Cardiac muscle cell (in vitro differentiated cells and primary cell): ENCODE measurements around the gene VGLL2. TPM values are rescaled to one million over a fixed set of nuclear protein-coding genes. Genes with fewer than 3 reads are reported as not detected.

Source experiments
- DNase-seq, 2 donors: peaks; one replicate each; pipeline versions ENCODE4 v3.0.0 to v3.0.0-alpha.2; 2010 to 2017; ENCODE audit warnings: low read depth in 1 of 2, low spot score in 1 of 2
- H3K27ac ChIP-seq: fragments of 200-600 bp; sonication (generic); 2 replicates; pipeline ENCODE4 v1.5.1; 2016
- H3K27me3 ChIP-seq: fragments of 200-600 bp; sonication (generic); 2 replicates; pipeline ENCODE4 v1.6.0; 2016; ENCODE audit warnings: control low read depth
- H3K36me3 ChIP-seq: fragments of 200-600 bp; sonication (generic); 2 replicates; pipeline ENCODE4 v1.5.1; 2016; ENCODE audit warnings: control low read depth
- H3K4me1 ChIP-seq: fragments of 200-600 bp; sonication (generic); 2 replicates; pipeline ENCODE4 v1.8.1; 2017; ENCODE audit warnings: low read depth, mild to moderate bottlenecking, mixed run types
- H3K4me3 ChIP-seq: fragments of 200-600 bp; sonication (generic); 2 replicates; pipeline ENCODE4 v1.5.1; 2016; ENCODE audit warnings: mild to moderate bottlenecking
- H3K9me3 ChIP-seq: fragments of 200-600 bp; sonication (generic); 2 replicates; pipeline ENCODE4 v1.5.1; 2017; ENCODE audit warnings: low read depth, mild to moderate bottlenecking, control low read depth
- polyA plus RNA-seq: library from polyadenylated mRNA; unstranded; fragments of >200 nt; fragmentation: Nextera tagmentation; extraction: Ambion mirVana; gene quantifications from 2 replicates; pipeline ENCODE4 v1.2.1, GENCODE V29; 2016
- total RNA-seq: library from RNA; depleted of rRNA; stranded (reverse); fragments of >200 nt; gene quantifications from 2 replicates; pipeline ENCODE4 v1.2.3, GENCODE V29; 2016
- TF ChIP-seq, protein P1 (sequence below): IDR thresholded peaks from 2 replicates; pipeline ENCODE4 v1.5.1; 2012; ENCODE audit warnings: low read depth, mild to moderate bottlenecking, low read length

Gene VGLL2
- total and polyA plus RNA-seq, 2 experiments from 2014 or later = not detected

GRCh38 chr6:117270055-117270842 is 4.9 kb downstream of the VGLL2 start:
- no peaks in the 10 kb centered on the region for H3K36me3 ChIP-seq
- peak overlapping the region; percentile 33 for H3K4me3 ChIP-seq
- H3K27ac ChIP-seq = no peak overlapping the region
- no peaks in the 10 kb centered on the region for H3K9me3 ChIP-seq
- TF ChIP-seq, protein P1, sequence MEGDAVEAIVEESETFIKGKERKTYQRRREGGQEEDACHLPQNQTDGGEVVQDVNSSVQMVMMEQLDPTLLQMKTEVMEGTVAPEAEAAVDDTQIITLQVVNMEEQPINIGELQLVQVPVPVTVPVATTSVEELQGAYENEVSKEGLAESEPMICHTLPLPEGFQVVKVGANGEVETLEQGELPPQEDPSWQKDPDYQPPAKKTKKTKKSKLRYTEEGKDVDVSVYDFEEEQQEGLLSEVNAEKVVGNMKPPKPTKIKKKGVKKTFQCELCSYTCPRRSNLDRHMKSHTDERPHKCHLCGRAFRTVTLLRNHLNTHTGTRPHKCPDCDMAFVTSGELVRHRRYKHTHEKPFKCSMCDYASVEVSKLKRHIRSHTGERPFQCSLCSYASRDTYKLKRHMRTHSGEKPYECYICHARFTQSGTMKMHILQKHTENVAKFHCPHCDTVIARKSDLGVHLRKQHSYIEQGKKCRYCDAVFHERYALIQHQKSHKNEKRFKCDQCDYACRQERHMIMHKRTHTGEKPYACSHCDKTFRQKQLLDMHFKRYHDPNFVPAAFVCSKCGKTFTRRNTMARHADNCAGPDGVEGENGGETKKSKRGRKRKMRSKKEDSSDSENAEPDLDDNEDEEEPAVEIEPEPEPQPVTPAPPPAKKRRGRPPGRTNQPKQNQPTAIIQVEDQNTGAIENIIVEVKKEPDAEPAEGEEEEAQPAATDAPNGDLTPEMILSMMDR = no peak
- peak; percentile 10 to 58 for DNase-seq
- peaks cover 2% of the 10 kb centered on the region for H3K4me1 ChIP-seq
- peaks cover 100% of the 10 kb centered on the region for H3K27me3 ChIP-seq

GRCh38 chr6:117270843-117271507 is 5.6 kb downstream of the VGLL2 start:
- DNase-seq = peak in 1 of 2 donors; percentile 26
- Histone ChIP-seq H3K27me3 (peaks cover 100% of the 10 kb centered on the region), H3K36me3 (no peaks in the 10 kb centered on the region), H3K9me3 (no peaks in the 10 kb centered on the region), H3K27ac (no peak overlapping the region), H3K4me1 (peaks cover 2% of the 10 kb centered on the region), H3K4me3 (peak overlapping the region; percentile 33)
- TF ChIP-seq, protein P1 = no peak

DNA sequence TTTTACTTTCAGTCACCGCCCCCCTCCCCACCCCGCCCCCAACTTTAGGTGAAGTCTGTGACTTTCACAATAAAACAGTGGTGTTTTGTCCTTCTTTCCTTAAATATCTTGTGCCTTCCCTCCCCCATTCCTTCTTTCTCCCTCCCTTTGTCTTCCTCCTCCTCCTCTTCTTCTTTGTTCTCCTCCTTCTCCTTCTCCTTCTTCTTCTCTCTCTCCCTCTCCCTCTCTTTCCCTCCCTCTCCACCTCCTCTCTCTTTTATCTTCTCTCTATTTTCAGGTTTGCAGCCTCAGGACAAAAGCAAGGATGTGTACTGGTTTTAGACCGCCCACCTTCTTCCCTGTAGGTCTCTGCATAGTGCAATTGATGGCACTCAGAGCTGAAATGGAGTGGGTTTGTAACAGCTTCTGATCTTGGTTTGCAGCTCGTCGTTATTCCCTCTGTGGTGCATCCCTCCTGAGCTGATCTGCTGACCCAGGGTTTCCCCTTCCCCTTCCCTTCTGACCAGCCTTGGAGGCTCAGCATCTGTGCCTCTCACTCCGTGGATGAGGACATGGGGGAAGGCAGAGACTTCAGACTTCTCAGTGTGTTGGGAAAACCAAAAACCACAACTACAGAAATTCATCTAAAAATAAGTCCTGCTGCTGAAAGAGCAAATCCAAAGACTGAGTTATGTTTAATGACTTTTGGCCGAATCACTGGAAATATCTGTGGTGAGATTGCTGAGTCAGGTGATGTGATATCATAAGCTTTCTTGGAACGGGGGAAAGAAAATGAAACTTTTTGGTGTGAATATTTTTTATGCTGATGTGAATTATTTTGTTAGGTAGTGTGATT is 6.9 kb downstream of the VGLL2 start:
- TF ChIP-seq, protein P1 = no peak
- H3K4me3 ChIP-seq = no peak overlapping the region

GRCh38 chr6:117272891-117273290 is 7.5 kb downstream of the VGLL2 start:
- Histone ChIP-seq H3K27ac (no peak overlapping the region), H3K27me3 (peaks cover 97% of the 10 kb centered on the region)
- TF ChIP-seq, protein P1 = no peak

More for the DNA sequence above, 6.9 kb downstream of the VGLL2 start:
- H3K27me3 ChIP-seq = peaks cover 99% of the 10 kb centered on the region
- DNase-seq = no peak
- H3K9me3 ChIP-seq = no peaks in the 10 kb centered on the region
- H3K4me1 ChIP-seq = peaks cover 2% of the 10 kb centered on the region
- no peak overlapping the region for H3K27ac ChIP-seq
- H3K36me3 ChIP-seq = no peaks in the 10 kb centered on the region

DNA sequence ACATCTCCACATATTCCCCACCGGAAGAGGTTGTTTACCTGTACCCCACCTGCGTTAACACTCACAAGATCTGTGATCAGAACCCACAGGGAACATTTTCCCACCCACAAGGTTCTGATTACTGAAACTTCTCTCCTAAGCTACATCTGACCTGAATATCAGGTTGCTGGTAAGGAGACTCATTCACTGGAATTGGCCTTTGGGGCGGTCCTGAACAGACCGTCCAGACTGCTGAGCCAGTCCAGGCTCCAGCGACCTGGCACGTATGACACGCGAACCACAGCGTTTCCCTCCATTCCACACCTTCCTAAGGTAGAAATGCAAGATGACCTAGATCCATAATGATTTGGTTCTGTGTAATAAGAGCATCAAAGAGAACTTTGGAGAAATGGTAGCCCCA is 9.8 kb downstream of the VGLL2 start:
- TF ChIP-seq, protein P1 = no peak
- no peak overlapping the region for H3K27ac ChIP-seq

More at GRCh38 chr6:117272891-117273290, 7.5 kb downstream of the VGLL2 start:
- Histone ChIP-seq H3K9me3 (no peaks in the 10 kb centered on the region), H3K4me1 (peaks cover 2% of the 10 kb centered on the region), H3K4me3 (no peak overlapping the region), H3K36me3 (no peaks in the 10 kb centered on the region)
- no peak for DNase-seq

More for the DNA sequence above, 9.8 kb downstream of the VGLL2 start:
- H3K36me3 ChIP-seq = no peaks in the 10 kb centered on the region
- no peaks in the 10 kb centered on the region for H3K9me3 ChIP-seq
- no peak overlapping the region for H3K4me3 ChIP-seq
- H3K27me3 ChIP-seq = peaks cover 97% of the 10 kb centered on the region
- no peak for DNase-seq
- peaks cover under 1% of the 10 kb centered on the region for H3K4me1 ChIP-seq
